Lower lobe of right lung (tissue), 2 donors: ENCODE measurements around the gene PCDHGA6. TPM values are rescaled to one million over a fixed set of nuclear protein-coding genes. Genes with fewer than 3 reads are reported as not detected.

Experiments used
- ATAC-seq, 2 donors: fragments of 200-7000 bp; cut with Tn5 transposase; one replicate each; pipeline ENCODE4 v1.9.1; 2020 to 2022; ENCODE audit warnings: mild to moderate bottlenecking in 2 of 2, moderate library complexity in 2 of 2
- DNase-seq: peaks from one replicate; pipeline ENCODE4 v3.0.0-alpha.2; 2020
- H3K27ac ChIP-seq: fragments of 200-600 bp; one replicate; pipeline ENCODE4 v1.8.0; 2022
- H3K27me3 ChIP-seq: fragments of 200-600 bp; one replicate; pipeline ENCODE4 v1.8.0; 2022; ENCODE audit warnings: low read depth
- H3K36me3 ChIP-seq: fragments of 200-600 bp; one replicate; pipeline ENCODE4 v1.8.0; 2022; ENCODE audit warnings: mild to moderate bottlenecking
- H3K4me1 ChIP-seq: fragments of 200-600 bp; one replicate; pipeline ENCODE4 v1.8.0; 2022
- H3K4me3 ChIP-seq: fragments of 200-600 bp; one replicate; pipeline ENCODE4 v1.8.0; 2022; ENCODE audit warnings: mild to moderate bottlenecking
- H3K9me3 ChIP-seq: fragments of 200-600 bp; one replicate; pipeline ENCODE4 v1.8.0; 2022
- CTCF ChIP-seq: fragments of 200-600 bp; IDR thresholded peaks from one replicate; pipeline ENCODE4 v1.8.0; 2022; ENCODE audit warnings: antibody characterized with exemption, mild to moderate bottlenecking
- intact Hi-C: fragments of 100-400 bp; cut with DNase I; formaldehyde crosslinking; loops from one replicate; pipeline ENCODE4 v1.11.0; 2022
- total RNA-seq: library from RNA; stranded (reverse); fragmentation: NEBNext Ultra II Directional; extraction: Animal tissue kit (Norgen Biotek cat#: 25700); gene quantifications from one replicate; pipeline ENCODE4 v1.2.1, GENCODE V29; 2021
- donor health status: DM: no; HTN: yes; CAD: no; lungs with severe emphysema.

The PCDHGA6 gene
- total RNA-seq, 1 donor from 2014 or later, result 3.2 TPM

GRCh38 chr5:141363952-141364660 lies 9.6 kb upstream of the PCDHGA6 start, which contains the start of gene PCDHGA5:
Gene PCDHGA5, plus strand, starts transcription at chr5:141364162. Its CDS starts 169 bp downstream, at chr5:141364331.
- ATAC-seq, result no peak
- Histone ChIP-seq H3K36me3 (no peaks in the 10 kb centered on the region), H3K9me3 (peaks cover 79% of the 10 kb centered on the region), H3K27me3 (peaks cover 49% of the 10 kb centered on the region), H3K27ac (no peak within 1 kb of the TSS), H3K4me3 (peak within 1 kb of the TSS; percentile 28), H3K4me1 (no peaks in the 10 kb centered on the region)
- intact Hi-C loops, result no loop called here
- DNase-seq, result no peak
- TF ChIP-seq CTCF, result no peak

- DNase-seq (no peak), ATAC-seq (no peak)
- no peaks in the 10 kb centered on the region for H3K36me3 ChIP-seq
- TF ChIP-seq CTCF, result no peak
- no peaks in the 10 kb centered on the region for H3K4me1 ChIP-seq
- H3K9me3 ChIP-seq, result peaks cover 80% of the 10 kb centered on the region
- intact Hi-C loops, result no loop called here
- no peak overlapping the region for H3K4me3 ChIP-seq
- no peak overlapping the region for H3K27ac ChIP-seq
- peaks cover 47% of the 10 kb centered on the region for H3K27me3 ChIP-seq
Observed at GRCh38 chr5:141366016-141366896, 7.4 kb upstream of the PCDHGA6 start.

GRCh38 chr5:141369994-141370848 lies 3.5 kb upstream of the PCDHGA6 start, which contains the start of gene PCDHGB3:
Gene PCDHGB3, plus strand, starts transcription at chr5:141370242. Its CDS starts 153 bp downstream, at chr5:141370395.
- Histone ChIP-seq H3K4me1 (no peaks in the 10 kb centered on the region), H3K36me3 (no peaks in the 10 kb centered on the region), H3K27ac (no peak within 1 kb of the TSS), H3K9me3 (peaks cover 84% of the 10 kb centered on the region), H3K27me3 (peaks cover 40% of the 10 kb centered on the region), H3K4me3 (peak within 1 kb of the TSS; percentile 34)
- no peak for TF ChIP-seq CTCF
- intact Hi-C loops, result no loop called here
- ATAC-seq (peak; percentile 59 to 68), DNase-seq (no peak)

GRCh38 chr5:141371572-141372475 lies 1.9 kb upstream of the PCDHGA6 start:
- peaks cover 70% of the 10 kb centered on the region for H3K9me3 ChIP-seq
- peaks cover 27% of the 10 kb centered on the region for H3K27me3 ChIP-seq

More at GRCh38 chr5:141371572-141372475, 1.9 kb upstream of the PCDHGA6 start:
- no peaks in the 10 kb centered on the region for H3K4me1 ChIP-seq
- no peak for ATAC-seq
- no peak overlapping the region for H3K27ac ChIP-seq
- no peak overlapping the region for H3K4me3 ChIP-seq
- H3K36me3 ChIP-seq, result no peaks in the 10 kb centered on the region
- no peak for TF ChIP-seq CTCF
- no peak for DNase-seq
- intact Hi-C loops, result no loop called here
